Neural cell (in vitro differentiated cells): ENCODE results near the gene VANGL1.

ENCODE experiments used
- CTCF ChIP-seq: fragments of 450-650 bp; IDR thresholded peaks from 2 replicates; pipeline ENCODE4 v1.5.1; 2014; ENCODE audit warnings: antibody characterized with exemption, mild to moderate bottlenecking, moderate library complexity; ENCODE audit not compliant: poor library complexity, severe bottlenecking
- EP300 ChIP-seq: fragments of 450-650 bp; conservative IDR thresholded peaks from 2 replicates; pipeline ENCODE4 v1.6.1; 2014; ENCODE audit warnings: antibody characterized with exemption, mild to moderate bottlenecking, moderate library complexity; ENCODE audit not compliant: poor library complexity, severe bottlenecking
- EZH2 ChIP-seq: fragments of 200-600, 300-800 bp; shearing (Covaris generic), sonication (generic); IDR thresholded peaks from 2 replicates; pipeline ENCODE4 v1.6.1; 2014; ENCODE audit warnings: antibody characterized with exemption, low read length, borderline replicate concordance, mild to moderate bottlenecking; ENCODE audit not compliant: insufficient read depth, poor library complexity, severe bottlenecking
- POLR2AphosphoS5 ChIP-seq: IDR thresholded peaks from 2 replicates; pipeline ENCODE4 v1.6.1; 2012
- RAD21 ChIP-seq: fragments of 450-650 bp; conservative IDR thresholded peaks from 2 replicates; pipeline ENCODE4 v1.6.1; 2014; ENCODE audit warnings: antibody characterized with exemption, mild to moderate bottlenecking, moderate library complexity
- REST ChIP-seq: IDR thresholded peaks from 2 replicates; pipeline ENCODE4 v1.6.1; 2012; ENCODE audit warnings: borderline replicate concordance
- TAF1 ChIP-seq: IDR thresholded peaks from 2 replicates; pipeline ENCODE4 v1.6.1; 2012; ENCODE audit warnings: low read depth

GRCh38 chr1:115594600-115594999 is 47.2 kb upstream of the VANGL1 start:
- TF ChIP-seq CTCF: no peak
- TF ChIP-seq TAF1: no peak
- TF ChIP-seq REST: no peak
- no peak for TF ChIP-seq EZH2
- TF ChIP-seq POLR2AphosphoS5: no peak
- no peak for TF ChIP-seq RAD21
- TF ChIP-seq EP300: no peak
